Cortex of kidney (tissue), 1 donor: Measurements from ENCODE around the gene SCFD2.

ENCODE experiments used
- DNase-seq: peaks from one replicate; lab custom pipeline; 2025; lab: John Stamatoyannopoulos, UW

Gene SCFD2

DNA sequence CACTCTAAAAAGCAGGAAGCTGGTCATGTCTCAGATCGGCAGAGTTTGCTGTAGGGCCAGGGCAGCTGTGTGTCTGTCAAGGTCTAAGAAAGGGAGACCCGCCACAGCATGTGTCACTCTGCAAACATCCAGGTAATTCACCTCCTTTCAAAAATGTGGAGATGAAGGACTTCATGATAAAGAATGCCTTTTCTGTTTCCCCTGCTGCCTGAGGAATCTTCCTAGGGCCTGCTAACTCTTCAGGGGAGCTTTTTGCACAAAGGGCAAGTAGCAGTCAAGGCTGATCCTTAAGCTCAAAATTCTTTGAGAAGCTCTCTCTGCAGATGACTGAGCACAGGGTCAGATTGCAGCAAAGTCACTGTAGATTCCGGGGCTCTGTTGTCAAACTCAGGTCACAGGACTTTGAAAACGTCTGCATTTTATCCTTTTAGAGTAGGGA lies 482.7 kb downstream of the SCFD2 start:
- DNase-seq, result no peak

DNA sequence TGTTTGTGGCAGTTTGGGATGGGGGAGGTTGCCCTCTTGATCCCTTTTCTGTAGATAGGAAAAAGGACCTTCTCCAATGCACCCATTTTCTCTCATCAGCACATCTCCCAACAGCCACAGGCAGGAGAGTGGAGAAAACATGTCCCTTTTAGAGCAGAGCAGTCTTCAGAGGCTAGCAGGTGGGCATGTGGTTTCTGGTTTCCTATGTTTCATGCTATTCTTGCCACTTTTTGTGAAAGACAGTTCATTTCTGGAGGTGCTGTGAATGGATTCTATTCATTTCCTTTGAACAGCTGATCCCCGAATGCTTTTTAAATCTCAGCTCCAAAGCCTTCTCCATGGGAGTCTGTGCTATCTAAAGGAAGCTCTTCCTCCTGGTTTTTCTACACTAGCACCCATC lies 484.9 kb downstream of the SCFD2 start:
- no peak for DNase-seq

DNA sequence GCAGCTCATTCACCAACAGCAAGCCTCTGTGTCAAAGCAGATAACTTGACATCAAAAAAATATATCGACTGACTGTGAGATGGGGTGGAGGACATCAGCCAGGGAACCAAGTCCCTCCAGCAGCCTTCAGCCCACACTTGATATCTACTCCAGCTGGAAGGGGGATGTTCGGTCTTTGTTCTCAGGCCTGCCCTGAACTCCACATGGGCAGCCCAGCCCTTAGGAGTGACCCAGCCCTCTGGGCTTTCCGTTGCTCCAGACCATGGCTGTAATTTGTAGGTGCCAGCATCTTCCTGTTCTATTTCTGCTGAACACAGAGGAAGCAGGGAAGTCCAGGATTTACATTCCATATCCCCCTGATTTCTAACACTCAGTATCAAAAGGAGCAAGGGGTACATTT lies 486.4 kb downstream of the SCFD2 start:
- DNase-seq, result no peak

DNA sequence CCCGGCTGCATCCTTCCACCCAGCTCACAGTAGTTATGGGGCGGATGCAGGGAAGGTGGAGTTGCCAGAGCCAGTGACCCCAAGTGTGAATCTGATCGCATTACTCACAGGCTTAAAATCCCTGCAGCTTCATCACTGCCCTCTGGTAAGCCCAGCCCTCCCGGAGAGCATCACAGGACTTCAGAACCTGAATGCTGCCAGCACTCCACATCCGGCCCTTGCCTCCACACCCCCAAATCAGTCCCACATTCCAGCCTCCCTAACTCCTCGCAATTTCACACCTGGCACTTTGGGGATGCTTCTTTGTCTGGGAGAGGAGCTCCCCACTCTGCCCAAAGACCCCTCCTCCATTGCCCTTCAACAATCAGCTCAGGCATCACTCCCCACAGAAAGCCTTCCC lies 488.2 kb downstream of the SCFD2 start:
- no peak for DNase-seq

DNA sequence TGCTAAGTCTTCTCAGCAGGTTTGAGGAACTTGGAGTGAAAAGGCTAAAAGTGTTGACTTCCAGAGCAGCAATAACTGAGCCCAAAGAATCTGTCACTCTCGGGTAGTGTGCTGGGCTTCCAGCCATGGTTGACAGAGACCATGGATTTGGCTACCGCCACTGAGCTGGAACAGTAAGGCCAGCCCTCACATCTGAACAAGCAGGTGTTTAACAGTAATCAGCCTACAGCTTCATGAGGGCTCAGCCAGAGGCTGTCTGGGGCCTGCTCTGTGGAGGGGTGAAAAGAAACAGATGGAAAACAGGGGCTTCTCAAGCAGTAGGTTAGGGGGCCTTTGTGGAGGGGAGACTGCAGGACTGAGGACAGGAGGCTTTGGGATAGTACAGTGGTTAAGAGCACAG lies 488.8 kb downstream of the SCFD2 start:
- DNase-seq, result no peak

DNA sequence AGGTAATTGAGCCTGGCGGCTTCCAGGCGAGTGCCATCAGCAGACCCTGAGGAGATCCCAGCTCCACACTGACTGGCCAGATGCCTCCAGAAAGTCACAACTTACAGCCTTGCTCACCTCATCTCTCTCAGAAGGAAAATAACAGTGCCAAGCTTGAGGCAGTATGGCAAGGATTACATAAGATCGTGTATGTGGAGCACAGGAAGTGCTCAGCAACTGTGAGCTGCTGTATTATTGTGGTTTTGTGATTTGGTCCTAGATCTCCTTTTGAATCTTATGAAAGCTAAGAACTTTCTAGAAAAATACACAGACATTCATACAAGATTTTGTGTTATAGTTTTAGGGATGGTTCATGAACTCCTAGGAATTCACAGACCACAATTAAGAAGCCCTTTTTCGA lies 489.8 kb downstream of the SCFD2 start:
- DNase-seq, result no peak

DNA sequence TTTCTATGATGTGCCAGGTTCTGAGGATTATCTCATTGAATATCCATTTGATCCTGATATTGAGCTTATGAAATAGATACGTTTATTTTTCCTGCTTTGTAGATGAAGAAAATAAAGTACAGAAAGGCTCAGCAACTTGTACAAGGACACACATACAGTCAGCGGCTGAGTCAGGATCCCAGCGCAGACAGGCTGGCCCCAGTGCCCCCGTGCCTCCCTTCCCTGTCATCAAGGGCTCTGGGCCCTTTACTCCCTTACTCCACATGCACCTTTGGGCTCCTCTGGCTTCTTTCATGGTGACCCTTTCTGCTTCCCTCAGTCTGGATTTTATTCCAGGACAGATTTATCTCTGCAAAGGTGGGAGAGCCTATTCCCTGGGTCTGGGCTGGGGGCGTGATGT lies 490.9 kb downstream of the SCFD2 start:
- DNase-seq, result no peak

DNA sequence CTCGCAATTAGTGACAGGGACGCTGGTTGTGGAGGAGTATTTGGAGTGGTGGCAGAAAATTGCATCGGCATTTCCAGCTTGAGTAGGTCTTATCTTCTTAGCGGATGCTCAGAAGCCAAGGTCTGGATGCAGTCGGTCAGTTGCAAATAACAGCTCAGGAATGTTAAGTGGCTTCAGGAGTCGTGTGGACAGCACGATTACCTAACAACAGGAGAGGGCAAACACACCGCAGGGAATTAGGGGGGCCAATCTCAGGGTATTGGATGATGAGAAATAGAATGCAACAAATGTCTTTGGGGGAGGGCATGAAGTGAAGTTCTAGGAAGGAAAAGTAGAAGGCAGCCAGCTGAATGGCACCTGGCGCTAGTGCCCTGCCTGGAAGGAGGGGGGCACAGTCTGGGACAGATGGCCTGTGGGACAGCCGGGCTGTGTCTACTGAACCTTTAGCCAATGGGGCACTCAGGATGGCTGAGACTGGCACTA lies 492.0 kb downstream of the SCFD2 start:
- DNase-seq, result no peak

DNA sequence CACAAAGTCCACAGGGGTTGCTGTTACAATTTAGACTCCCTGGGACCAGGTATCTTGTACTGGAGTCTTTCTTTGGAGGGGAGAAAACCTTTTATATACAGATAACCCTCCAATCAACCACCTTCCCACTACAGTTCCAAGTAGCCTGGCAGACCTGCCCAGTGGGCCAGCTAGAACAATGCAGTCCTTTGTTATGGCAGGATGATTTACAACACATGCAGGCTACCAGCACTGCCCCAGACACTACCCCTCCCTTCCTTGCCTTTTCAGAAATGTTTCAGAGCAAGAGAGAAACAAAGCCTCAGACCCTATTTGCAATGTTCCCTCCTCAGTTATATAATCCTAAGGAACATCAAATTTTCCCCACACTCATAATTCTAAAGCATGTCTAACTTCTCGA lies 492.7 kb downstream of the SCFD2 start:
- DNase-seq, result no peak

DNA sequence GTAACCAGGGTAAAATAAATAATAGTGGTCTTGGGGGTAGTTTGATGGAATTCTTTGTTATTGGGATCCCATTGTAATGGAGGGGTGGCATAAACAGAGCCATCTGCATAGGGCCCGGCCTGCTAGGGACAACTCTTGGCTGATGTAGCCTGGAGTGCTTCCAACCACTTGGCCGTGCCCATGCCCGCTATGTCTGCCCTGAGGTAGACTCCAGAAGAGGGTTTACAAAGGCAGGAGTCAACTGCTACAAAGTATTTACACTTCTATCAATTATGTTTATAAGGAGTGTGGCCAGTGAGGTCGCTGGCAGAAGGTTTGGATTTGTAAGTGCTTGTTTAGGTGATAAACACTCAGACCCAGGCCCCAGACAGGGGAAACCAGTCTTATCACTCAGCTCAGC lies 495.6 kb downstream of the SCFD2 start:
- no peak for DNase-seq

DNA sequence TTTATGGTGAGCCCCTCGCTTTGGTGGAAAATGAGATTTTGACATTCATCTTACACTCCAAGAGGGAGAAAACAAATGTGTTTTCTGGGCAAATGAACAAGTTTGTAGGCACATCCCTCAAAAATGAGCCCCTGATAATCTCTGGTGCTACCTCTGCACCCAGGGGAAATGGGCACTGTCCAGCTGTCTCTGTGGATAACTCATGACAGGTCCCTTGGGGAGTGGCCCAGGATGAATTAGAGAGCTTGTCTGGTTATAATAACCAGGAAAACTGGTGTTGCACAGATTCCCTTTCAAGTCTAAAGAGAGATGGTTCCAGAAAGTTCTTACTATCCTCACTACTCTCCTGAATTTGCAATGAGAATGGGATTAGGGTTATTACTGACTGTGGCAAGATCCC lies 496.2 kb downstream of the SCFD2 start:
- no peak for DNase-seq

DNA sequence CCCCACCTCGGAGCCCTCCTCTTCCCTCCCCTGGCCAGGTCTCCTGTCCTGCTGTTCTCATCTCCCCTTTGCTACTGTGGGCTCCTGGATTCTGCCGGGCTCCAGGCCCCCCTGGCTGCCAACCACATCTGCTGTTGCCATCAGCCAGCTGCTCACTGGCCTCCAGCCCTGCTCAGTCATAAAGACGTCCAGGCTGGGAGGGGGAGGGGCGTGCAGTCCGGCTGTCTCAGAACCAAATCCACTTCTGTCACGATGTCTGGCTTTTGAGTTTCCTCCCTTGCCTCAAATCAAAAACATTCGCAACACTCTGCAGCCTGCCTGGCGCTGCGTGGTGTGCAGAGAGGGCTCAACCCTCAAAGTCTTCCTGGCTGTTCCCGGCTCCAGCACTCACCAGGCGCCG lies 496.7 kb downstream of the SCFD2 start:
- DNase-seq, result no peak

DNA sequence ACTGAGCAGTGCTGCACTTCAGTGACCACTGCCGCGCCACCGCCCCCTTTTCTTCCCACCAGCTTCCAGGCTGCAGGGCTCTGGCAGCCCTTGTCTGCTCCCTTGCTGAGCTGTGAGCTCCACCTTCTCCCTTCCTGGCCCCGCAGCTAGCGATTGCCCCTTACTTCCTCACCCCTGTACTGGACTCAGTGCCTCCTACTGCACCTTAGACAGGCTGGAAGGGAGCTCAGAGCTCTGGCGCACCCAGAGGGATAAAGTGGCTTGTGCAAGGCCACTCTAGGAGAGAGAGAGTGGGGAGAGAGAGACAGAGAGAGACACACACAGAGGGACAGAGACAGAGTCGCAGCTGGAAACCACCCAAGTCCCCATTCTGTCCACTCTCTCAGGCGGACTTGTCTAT lies 497.7 kb downstream of the SCFD2 start:
- no peak for DNase-seq

DNA sequence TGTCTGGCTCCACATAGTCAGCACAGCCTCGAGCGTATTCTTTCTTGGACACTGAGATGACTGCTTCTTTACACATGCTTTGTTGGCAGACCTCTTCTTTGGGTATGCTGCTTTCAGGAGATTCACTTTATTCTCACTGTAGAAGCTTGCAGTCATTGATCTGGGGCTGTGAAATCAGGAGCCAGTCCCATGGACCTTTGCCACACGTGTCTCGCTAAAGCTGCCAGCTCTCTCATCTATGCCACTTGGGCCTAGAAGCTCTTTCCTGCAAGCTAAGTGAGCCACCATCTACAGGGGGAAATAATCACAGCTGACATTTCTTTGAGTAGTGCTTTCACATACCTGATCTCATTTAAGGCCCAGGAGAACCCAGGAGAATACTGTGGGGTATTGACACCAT lies 498.7 kb downstream of the SCFD2 start:
- no peak for DNase-seq

DNA sequence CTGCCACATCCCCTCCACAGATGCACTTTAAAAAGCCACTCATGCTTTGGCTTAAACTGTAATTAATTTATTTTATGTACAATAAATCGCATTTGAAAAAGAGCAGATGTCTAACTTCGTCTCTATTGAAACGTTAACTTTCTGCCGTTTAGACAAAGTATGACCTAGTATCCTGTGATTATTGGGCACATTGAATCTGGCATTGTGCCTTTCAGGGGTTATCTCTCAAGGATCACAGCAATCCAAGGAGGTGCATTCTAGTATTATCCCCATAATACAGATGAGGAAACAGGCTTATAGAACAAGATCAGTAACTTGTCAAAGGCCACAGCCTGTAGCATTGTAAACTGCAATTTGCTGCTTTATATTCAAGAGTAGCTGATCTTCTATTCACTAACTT lies 499.1 kb downstream of the SCFD2 start:
- DNase-seq, result no peak

DNA sequence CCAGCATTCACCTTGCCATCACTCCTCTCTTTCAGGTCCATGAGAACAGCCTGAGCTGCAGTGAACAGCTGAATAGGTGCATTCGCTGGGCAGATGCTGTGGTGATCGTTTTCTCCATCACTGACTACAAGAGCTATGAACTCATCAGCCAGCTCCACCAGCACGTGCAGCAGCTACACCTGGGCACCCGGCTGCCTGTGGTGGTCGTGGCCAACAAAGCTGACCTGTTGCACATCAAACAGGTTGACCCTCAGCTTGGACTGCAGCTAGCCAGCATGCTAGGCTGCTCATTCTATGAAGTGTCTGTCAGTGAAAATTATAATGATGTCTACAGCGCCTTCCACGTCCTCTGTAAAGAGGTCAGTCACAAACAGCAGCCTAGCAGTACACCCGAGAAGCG lies 500.6 kb downstream of the SCFD2 start:
- no peak for DNase-seq

DNA sequence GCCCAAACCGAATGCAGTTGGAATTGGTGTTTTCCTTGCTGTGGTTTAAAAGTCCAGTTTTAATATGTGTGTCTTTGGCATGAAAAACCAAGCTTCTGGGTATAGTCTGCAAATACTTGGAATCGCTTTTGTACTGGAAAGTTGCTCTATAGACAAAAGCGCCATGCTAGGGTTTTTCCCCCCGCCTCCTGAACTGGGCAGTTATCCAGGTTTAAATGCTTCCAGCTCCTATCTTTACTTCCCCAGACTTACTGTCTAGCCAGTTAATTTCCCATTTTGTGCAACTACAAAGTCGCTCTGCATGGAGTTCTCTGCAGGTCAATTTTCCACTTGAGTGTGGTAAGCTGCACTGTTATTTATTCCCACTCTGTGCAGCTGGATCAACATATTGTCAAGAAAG lies 501.1 kb downstream of the SCFD2 start:
- no peak for DNase-seq

DNA sequence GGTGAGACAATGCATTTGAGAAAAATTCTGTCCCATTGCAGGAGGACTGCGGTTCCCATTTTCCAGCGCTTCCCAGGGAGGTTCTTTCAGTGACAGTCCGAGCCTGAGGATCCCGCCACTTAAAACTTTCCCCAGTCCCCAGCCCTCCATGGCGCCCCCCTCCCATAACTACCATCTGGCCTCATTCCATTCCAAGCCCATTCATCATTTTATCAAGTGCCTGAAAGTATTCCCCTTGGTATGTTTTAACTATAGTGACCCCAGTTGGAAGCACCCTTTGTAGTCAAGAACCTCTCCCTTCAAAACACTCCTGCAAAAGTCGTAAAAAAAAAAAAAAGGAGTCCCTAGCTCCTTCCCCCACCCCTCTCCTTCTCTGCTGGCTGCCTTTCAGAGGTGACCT lies 502.5 kb downstream of the SCFD2 start:
- no peak for DNase-seq

DNA sequence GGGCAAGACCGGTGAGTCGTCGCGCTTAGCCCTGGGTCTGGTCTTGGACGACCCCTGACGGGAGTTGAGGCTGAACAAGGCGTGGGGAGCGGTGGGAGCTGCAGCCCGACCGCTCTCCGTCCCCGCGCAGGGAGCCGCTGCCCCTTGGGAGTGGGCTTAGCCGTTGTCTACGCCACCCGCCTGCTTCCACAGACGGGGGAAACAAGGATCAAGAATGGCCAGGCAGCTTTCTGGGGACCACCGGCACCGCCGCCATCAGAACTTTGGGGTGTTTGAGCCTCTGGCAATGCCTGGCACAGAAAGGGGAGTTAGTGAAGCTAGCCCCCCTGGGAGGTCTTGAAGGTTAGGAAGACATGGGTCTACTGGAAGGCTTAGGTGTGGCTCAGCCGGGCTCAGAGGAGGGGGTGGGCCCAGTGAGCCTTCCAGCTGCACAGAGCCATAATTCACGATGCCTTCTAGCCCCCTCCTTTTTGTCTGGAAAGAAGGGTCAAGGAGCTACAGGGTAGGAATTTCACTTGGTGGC lies 503.2 kb downstream of the SCFD2 start:
- DNase-seq, result no peak

DNA sequence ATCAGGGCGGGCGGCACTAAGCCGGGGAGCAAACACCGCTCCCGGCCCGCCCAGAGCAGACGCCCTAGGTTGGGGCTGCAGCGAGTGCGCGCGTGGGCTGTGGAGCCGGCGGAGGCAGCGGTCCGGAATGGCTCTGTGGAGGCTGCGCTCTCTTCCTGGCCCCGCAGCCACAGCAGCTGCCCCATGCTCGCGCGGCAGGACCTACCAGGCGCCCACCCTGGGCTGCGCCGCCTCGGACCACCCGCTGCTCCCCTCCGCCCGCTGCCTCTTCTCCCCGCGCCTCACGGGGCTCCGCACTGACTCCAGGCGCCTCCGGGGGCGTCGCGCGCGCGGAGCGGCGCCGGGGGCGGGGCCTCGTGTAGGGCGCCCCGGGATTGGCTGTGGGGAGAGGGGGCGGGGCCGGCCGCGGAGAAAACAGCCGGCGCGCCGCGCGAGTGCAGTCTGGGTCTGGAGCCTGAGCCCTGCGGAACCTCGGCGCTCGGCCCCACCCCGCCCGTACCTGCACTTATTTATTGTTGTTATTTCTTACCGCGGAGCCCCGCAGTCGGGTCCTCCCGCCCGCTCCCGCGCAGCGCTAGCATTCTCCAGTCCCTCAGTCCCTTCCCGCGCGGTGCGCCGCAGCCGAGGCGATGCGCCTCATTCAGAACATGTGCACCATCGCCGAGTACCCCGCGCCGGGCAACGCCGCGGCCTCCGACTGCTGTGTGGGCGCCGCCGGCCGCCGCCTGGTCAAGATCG lies 503.8 kb downstream of the SCFD2 start, which contains the start of gene RASL11B:
TSS of gene RASL11B (plus strand) at position 439 of the 738 bp plus-strand sequence. CDS start at position 630, 191 bp downstream.
- DNase-seq, result no peak

DNA sequence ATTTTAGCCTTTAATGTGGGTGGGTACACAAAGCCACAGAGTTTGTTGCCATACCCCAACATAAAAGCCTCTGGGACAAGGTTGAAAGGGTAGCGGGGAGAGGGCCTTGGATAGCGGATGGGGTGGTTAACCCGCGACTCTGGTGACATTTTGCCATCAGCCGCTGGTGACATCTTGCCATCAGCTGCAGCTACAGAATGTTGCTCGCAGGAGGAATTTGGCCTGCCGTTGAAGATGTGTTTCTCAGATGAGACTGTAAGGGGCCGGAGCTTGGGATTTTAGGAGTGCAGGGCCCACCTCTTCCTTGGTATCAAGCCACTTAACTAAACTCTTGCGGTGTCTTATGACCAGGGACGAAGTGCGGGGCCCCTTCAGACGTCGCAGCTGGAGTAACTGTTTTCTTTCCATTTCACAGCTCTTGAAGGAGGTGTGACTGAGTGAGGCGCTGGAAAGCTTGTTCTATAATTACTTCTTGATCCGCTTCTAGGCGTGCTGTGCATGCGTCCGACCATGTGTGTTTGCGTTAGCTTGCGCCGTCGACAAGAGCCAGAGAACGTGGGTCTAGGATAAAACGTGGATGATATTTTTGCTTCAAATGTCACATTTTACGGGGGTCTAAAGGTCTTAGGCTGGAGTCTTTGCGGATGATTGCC lies 504.6 kb downstream of the SCFD2 start:
- no peak for DNase-seq

DNA sequence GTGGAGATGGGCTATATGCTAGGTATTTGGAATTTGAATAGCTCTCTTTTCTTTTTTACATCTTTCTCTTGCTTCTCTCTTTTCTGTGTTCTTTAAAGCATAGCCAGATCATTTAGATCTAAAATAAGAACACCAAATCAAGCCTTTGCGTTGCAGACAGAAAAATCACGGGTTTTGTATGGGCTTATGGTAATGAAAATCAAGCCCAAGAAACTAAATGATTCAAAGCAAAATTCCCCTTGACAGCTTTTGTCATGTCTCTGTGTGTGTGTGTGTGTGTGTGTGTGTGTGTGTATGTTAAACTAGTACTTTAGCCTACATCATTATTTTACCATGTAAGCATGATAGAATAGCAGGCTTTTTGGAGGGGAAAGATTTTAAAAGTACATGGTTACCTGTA lies 505.5 kb downstream of the SCFD2 start:
- DNase-seq, result no peak

DNA sequence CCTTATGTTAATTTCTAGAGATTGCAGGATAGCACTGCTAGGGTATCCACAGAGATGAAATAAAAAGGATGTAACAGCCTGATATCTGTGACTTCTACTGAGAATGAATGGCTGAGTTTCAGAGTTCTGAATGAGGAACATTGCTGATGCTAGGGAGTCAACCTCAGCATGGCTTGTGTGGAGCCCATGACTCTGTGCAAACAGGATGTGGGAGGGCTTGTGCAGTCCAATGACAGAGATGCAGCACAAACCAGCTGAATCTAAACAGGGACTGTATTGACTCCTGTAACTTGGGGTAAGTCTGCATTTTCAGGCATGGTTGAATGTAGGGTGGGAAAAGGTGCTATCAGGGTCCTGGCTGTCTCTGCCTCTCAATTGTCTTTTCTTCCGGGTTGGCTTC lies 509.1 kb downstream of the SCFD2 start:
- DNase-seq, result no peak
